Measurements from ENCODE around the gene SPHK1. TPM values are rescaled to one million over a fixed set of nuclear protein-coding genes. Genes with fewer than 3 reads are reported as not detected.

The SPHK1 gene
- total RNA-seq, 1 donor from 2014 or later, result 259 TPM

Other genes with a start within 250 kb of the SPHK1 start
- 0.05 TPM in 1 of 2 replicates, not detected in the other for gene FOXJ1, start 243.4 kb upstream of the SPHK1 start, total RNA-seq
- 0.34 and 0.74 TPM in 2 replicates for gene RNF157, start 144.1 kb upstream of the SPHK1 start, total RNA-seq
- gene UBALD2, start 119.3 kb upstream of the SPHK1 start, total RNA-seq, result 3.2 and 10.4 TPM in 2 replicates
- gene QRICH2, start 76.3 kb upstream of the SPHK1 start, total RNA-seq, result 8.5 and 13.8 TPM in 2 replicates
- 128 and 131 TPM in 2 replicates for gene PRPSAP1, start 30.7 kb upstream of the SPHK1 start, total RNA-seq
- gene UBE2O, start 68.5 kb downstream of the SPHK1 start, total RNA-seq, result 20.9 and 27.8 TPM in 2 replicates
- gene AANAT, start 83.0 kb downstream of the SPHK1 start, total RNA-seq, result not detected in 2 replicates
- gene RHBDF2, start 116.8 kb downstream of the SPHK1 start, total RNA-seq, result 34.5 and 35.5 TPM in 2 replicates
- gene CYGB, start 153.1 kb downstream of the SPHK1 start, total RNA-seq, result 1.6 and 4.4 TPM in 2 replicates
- 0.19 and 0.68 TPM in 2 replicates for gene PRCD, start 155.4 kb downstream of the SPHK1 start, total RNA-seq
- gene ST6GALNAC2, start 201.3 kb downstream of the SPHK1 start, total RNA-seq, result 0.28 and 0.51 TPM in 2 replicates